ENCODE measurements around the gene RAI14. TPM values are rescaled to one million over a fixed set of nuclear protein-coding genes. Genes with fewer than 3 reads are reported as not detected.

Gene RAI14
- total and polyA plus RNA-seq, 2 donors from 2014 or later: 13.2 to 60.3 TPM

DNA sequence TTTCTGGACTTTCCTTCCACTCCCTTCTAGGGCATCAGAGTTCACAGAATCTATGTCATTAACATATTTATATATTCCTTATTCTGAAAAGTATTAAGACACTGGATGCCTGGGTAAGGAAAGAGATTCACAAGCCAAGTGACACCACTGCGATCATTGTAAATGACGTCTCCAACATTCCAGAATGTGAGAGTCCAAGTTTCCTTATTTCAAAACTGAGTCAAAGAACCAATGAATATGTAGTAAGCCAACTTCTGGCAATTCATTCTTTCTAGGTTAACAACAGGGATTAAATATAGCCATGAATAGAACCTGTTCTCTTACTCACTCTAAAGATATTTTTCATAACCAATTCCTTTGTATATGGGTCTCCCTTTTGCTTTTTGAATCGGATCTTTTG lies 18.1 kb downstream of the RAI14 start:
- Histone ChIP-seq H3K4me1 (ENCODE audit: control insufficient read depth in 2 of 3, insufficient read depth in 2 of 3, low read depth in 1 of 3, low read length in 3 of 3) (peaks cover 0 to 43% (median 22%) of the 10 kb centered on the region in 3 donors), H3K36me3 (ENCODE audit: control insufficient read depth in 2 of 3, insufficient read depth in 3 of 3, low read length in 3 of 3) (no peaks in the 10 kb centered on the region), H3K9me3 (ENCODE audit: control insufficient read depth in 2 of 3, insufficient read depth in 1 of 3, low read length in 3 of 3) (no peaks in the 10 kb centered on the region), H3K27ac (ENCODE audit: low read depth in 2 of 2, low read length in 2 of 2) (no peak overlapping the region), H3K27me3 (ENCODE audit: control insufficient read depth, insufficient read depth, low read length) (no peaks in the 10 kb centered on the region), H3K4me3 (ENCODE audit: low read length in 3 of 3) (no peak overlapping the region), H3K9ac (ENCODE audit: low read length in 3 of 3) (no peak overlapping the region)
- DNase-seq: no peak
- FAIRE-seq: no peak
- intact Hi-C loops (cut with DNase I): no loop called here
- TF ChIP-seq, protein P1, sequence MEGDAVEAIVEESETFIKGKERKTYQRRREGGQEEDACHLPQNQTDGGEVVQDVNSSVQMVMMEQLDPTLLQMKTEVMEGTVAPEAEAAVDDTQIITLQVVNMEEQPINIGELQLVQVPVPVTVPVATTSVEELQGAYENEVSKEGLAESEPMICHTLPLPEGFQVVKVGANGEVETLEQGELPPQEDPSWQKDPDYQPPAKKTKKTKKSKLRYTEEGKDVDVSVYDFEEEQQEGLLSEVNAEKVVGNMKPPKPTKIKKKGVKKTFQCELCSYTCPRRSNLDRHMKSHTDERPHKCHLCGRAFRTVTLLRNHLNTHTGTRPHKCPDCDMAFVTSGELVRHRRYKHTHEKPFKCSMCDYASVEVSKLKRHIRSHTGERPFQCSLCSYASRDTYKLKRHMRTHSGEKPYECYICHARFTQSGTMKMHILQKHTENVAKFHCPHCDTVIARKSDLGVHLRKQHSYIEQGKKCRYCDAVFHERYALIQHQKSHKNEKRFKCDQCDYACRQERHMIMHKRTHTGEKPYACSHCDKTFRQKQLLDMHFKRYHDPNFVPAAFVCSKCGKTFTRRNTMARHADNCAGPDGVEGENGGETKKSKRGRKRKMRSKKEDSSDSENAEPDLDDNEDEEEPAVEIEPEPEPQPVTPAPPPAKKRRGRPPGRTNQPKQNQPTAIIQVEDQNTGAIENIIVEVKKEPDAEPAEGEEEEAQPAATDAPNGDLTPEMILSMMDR (IDR thresholded peaks at IDR 0.05; ENCODE audit: borderline replicate concordance, extremely low read depth, insufficient read depth): no peak

DNA sequence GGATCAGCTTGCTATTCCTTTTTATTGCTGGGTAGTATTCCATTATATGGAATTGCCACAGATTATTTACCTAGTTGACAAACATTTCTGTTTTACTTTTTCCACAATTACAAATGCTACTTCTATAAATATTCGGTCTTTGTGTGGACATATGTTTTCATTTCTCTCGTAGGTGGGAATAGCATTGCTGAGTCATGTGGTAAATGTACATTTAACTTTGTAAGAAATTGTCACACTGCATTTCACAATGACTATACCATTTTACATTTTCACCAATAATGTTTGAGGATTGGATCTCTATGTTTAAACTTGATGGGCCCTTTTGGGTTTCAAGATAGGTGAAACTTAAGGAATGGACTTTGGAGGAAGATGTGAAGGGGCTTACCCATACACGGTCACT lies 19.7 kb downstream of the RAI14 start:
- no peaks in the 10 kb centered on the region for H3K36me3 ChIP-seq (ENCODE audit: control insufficient read depth in 2 of 3, insufficient read depth in 3 of 3, low read length in 3 of 3)
- DNase-seq (no peak), FAIRE-seq (no peak)
- peaks cover 0 to 34% (median 12%) of the 10 kb centered on the region in 3 donors for H3K4me1 ChIP-seq (ENCODE audit: control insufficient read depth in 2 of 3, insufficient read depth in 2 of 3, low read depth in 1 of 3, low read length in 3 of 3)
- intact Hi-C loops (cut with DNase I): no loop called here
- H3K4me3 ChIP-seq (ENCODE audit: low read length in 3 of 3): no peak overlapping the region
- no peak overlapping the region for H3K9ac ChIP-seq (ENCODE audit: low read length in 3 of 3)
- H3K27ac ChIP-seq (ENCODE audit: low read depth in 2 of 2, low read length in 2 of 2): no peak overlapping the region
- TF ChIP-seq, protein P1 (IDR thresholded peaks at IDR 0.05; ENCODE audit: borderline replicate concordance, extremely low read depth, insufficient read depth): no peak
- no peaks in the 10 kb centered on the region for H3K27me3 ChIP-seq (ENCODE audit: control insufficient read depth, insufficient read depth, low read length)
- no peaks in the 10 kb centered on the region for H3K9me3 ChIP-seq (ENCODE audit: control insufficient read depth in 2 of 3, insufficient read depth in 1 of 3, low read length in 3 of 3)

DNA sequence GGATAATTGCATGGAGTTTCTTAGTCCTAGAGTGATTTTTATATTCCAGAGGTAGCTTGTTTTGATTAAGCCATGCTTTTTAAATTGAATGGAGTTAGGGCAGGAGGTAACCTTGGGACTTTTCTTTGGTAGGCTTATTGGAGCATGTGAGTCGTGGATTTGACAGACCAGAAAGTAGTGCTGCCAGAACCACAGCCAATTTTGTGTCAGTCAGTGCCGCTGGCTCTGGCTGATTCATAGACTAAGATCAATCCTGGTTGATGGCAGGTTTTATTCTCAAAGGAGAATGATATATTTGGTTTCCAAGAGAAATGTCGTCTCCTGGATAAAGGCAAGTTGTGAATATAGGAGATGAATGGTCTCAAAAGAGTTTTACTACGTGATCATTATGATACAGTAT lies 20.3 kb downstream of the RAI14 start:
- DNase-seq (peak in 1 of 5 donors; percentile 39), FAIRE-seq (no peak)
- H3K9ac ChIP-seq (ENCODE audit: low read length in 3 of 3): no peak overlapping the region
- no peak overlapping the region for H3K27ac ChIP-seq (ENCODE audit: low read depth in 2 of 2, low read length in 2 of 2)
- H3K4me1 ChIP-seq (ENCODE audit: control insufficient read depth in 2 of 3, insufficient read depth in 2 of 3, low read depth in 1 of 3, low read length in 3 of 3): peaks cover 0 to 29% (median 9%) of the 10 kb centered on the region in 3 donors
- intact Hi-C loops (cut with DNase I): no loop called here
- no peak overlapping the region for H3K4me3 ChIP-seq (ENCODE audit: low read length in 3 of 3)
- TF ChIP-seq, protein P1 (IDR thresholded peaks at IDR 0.05; ENCODE audit: borderline replicate concordance, extremely low read depth, insufficient read depth): no peak
- no peaks in the 10 kb centered on the region for H3K36me3 ChIP-seq (ENCODE audit: control insufficient read depth in 2 of 3, insufficient read depth in 3 of 3, low read length in 3 of 3)
- H3K9me3 ChIP-seq (ENCODE audit: control insufficient read depth in 2 of 3, insufficient read depth in 1 of 3, low read length in 3 of 3): no peaks in the 10 kb centered on the region
- H3K27me3 ChIP-seq (ENCODE audit: control insufficient read depth, insufficient read depth, low read length): no peaks in the 10 kb centered on the region

DNA sequence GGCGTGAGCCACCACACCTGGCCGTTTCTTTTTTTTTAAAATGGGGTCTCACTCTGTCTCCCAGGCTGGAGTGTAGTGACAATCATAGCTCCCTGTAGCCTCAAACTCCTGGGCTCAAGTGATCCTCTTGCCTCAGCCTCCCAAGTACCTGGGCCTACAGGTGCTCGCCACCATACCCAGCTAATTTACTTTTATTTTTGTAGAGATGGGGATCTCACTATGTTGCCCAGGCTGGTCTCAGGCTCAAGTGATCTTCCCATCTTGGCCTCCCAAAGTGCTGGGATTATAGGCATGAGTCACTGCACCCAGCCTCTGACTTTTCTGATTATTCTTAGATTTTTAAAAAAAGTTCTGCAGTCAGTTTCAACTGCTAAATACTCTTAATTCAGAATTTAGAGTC lies 21.3 kb downstream of the RAI14 start:
- Histone ChIP-seq H3K4me1 (ENCODE audit: control insufficient read depth in 2 of 3, insufficient read depth in 2 of 3, low read depth in 1 of 3, low read length in 3 of 3) (peaks cover 0 to 28% (median 7%) of the 10 kb centered on the region in 3 donors), H3K9ac (ENCODE audit: low read length in 3 of 3) (no peak overlapping the region), H3K4me3 (ENCODE audit: low read length in 3 of 3) (no peak overlapping the region), H3K9me3 (ENCODE audit: control insufficient read depth in 2 of 3, insufficient read depth in 1 of 3, low read length in 3 of 3) (no peaks in the 10 kb centered on the region), H3K27me3 (ENCODE audit: control insufficient read depth, insufficient read depth, low read length) (no peaks in the 10 kb centered on the region), H3K36me3 (ENCODE audit: control insufficient read depth in 2 of 3, insufficient read depth in 3 of 3, low read length in 3 of 3) (no peaks in the 10 kb centered on the region), H3K27ac (ENCODE audit: low read depth in 2 of 2, low read length in 2 of 2) (no peak overlapping the region)
- DNase-seq: no peak
- TF ChIP-seq, protein P1 (IDR thresholded peaks at IDR 0.05; ENCODE audit: borderline replicate concordance, extremely low read depth, insufficient read depth): no peak
- intact Hi-C loops (cut with DNase I): no loop called here
- FAIRE-seq: no peak

All from kidney (tissue), 14 donors.